Measurements from ENCODE around the gene PIP5K1C.
"Not testable (repeated sequence)": the region's sequence is repeated elsewhere in the genome, so short reads cannot be mapped to it uniquely, and the experiment has no call there.

The PIP5K1C gene

GRCh38 chr19:3632098-3632497 lies 68.2 kb downstream of the PIP5K1C start:
- H3K9me3 ChIP-seq (ENCODE audit: control insufficient read depth, low read length) = no peaks in the 10 kb centered on the region
- H2BK120ac ChIP-seq (ENCODE audit: low read depth, low read length) = no peak overlapping the region
- H2AFZ ChIP-seq (ENCODE audit: low read depth, low read length) = no peak overlapping the region
- no peak overlapping the region for H4K8ac ChIP-seq (ENCODE audit: low read length)
- peaks cover 37% of the 10 kb centered on the region for H3K79me1 ChIP-seq (replicated peaks; ENCODE audit: low read length, poor library complexity, severe bottlenecking)
- H3K9ac ChIP-seq (ENCODE audit: low read length) = no peak overlapping the region
- no peak overlapping the region for H3K4ac ChIP-seq (ENCODE audit: low read depth in 1 of 2, low read length in 2 of 2)
- no peak overlapping the region for H2BK12ac ChIP-seq (ENCODE audit: low read length in 2 of 2)
- no peak overlapping the region for H3K27ac ChIP-seq (ENCODE audit: low read length, poor library complexity, severe bottlenecking)
- WGBS = 95% methylated on average over 16 of the region's 16 CpGs
- H4K91ac ChIP-seq (ENCODE audit: low read length) = no peak overlapping the region
- H3K4me1 ChIP-seq (ENCODE audit: control insufficient read depth, insufficient read depth, low read depth, low read length) = peaks cover 4% of the 10 kb centered on the region
- H3K36me3 ChIP-seq (ENCODE audit: control insufficient read depth in 1 of 2, insufficient read depth in 2 of 2, low read depth in 1 of 2, low read length in 2 of 2) = peaks cover 33 to 69% of the 10 kb centered on the region in 2 experiments
- H3K14ac ChIP-seq (ENCODE audit: low read length in 2 of 2) = no peak overlapping the region
- no peak overlapping the region for H3K4me3 ChIP-seq (ENCODE audit: insufficient read depth in 1 of 2, low read depth in 1 of 2, low read length in 2 of 2)
- H3K23ac ChIP-seq (ENCODE audit: low read length in 2 of 2) = no peak overlapping the region
- no peaks in the 10 kb centered on the region for H3K27me3 ChIP-seq (ENCODE audit: control insufficient read depth in 1 of 2, insufficient read depth in 1 of 2, low read length in 2 of 2)
- H2AK5ac ChIP-seq (ENCODE audit: low read length, severe bottlenecking) = no peak overlapping the region
- H3K18ac ChIP-seq (ENCODE audit: low read depth in 1 of 2, low read length in 2 of 2) = no peak overlapping the region
- no peak for DNase-seq
- no peak overlapping the region for H3K4me2 ChIP-seq (ENCODE audit: low read length, poor library complexity, severe bottlenecking)
- H2BK15ac ChIP-seq (ENCODE audit: low read depth, poor library complexity, severe bottlenecking) = no peak overlapping the region
- no peak overlapping the region for H2BK5ac ChIP-seq (ENCODE audit: low read depth, low read length, poor library complexity, severe bottlenecking)

- Histone ChIP-seq H4K91ac (ENCODE audit: low read length) (no peak overlapping the region), H3K23ac (ENCODE audit: low read length in 2 of 2) (no peak overlapping the region), H3K9me3 (ENCODE audit: control insufficient read depth, low read length) (no peaks in the 10 kb centered on the region)
Measured at GRCh38 chr19:3631053-3631861, 69.0 kb downstream of the PIP5K1C start.

GRCh38 chr19:3628766-3629165 lies 71.5 kb downstream of the PIP5K1C start:
- H3K9me3 ChIP-seq (ENCODE audit: control insufficient read depth, low read length); H3K23ac ChIP-seq (ENCODE audit: low read length in 2 of 2); H4K8ac ChIP-seq (ENCODE audit: low read length); H2BK15ac ChIP-seq (ENCODE audit: low read depth, poor library complexity, severe bottlenecking); H3K9ac ChIP-seq (ENCODE audit: low read length); H2BK120ac ChIP-seq (ENCODE audit: low read depth, low read length); H3K27me3 ChIP-seq (ENCODE audit: control insufficient read depth in 1 of 2, insufficient read depth in 1 of 2, low read length in 2 of 2); H3K4me3 ChIP-seq (ENCODE audit: insufficient read depth in 1 of 2, low read depth in 1 of 2, low read length in 2 of 2); H2BK5ac ChIP-seq (ENCODE audit: low read depth, low read length, poor library complexity, severe bottlenecking); H3K18ac ChIP-seq (ENCODE audit: low read depth in 1 of 2, low read length in 2 of 2); H2AFZ ChIP-seq (ENCODE audit: low read depth, low read length); H2AK5ac ChIP-seq (ENCODE audit: low read length, severe bottlenecking); H3K4me2 ChIP-seq (ENCODE audit: low read length, poor library complexity, severe bottlenecking); H3K27ac ChIP-seq (ENCODE audit: low read length, poor library complexity, severe bottlenecking); H3K4ac ChIP-seq (ENCODE audit: low read depth in 1 of 2, low read length in 2 of 2); H4K91ac ChIP-seq (ENCODE audit: low read length); DNase-seq; H2BK12ac ChIP-seq (ENCODE audit: low read length in 2 of 2); H3K14ac ChIP-seq (ENCODE audit: low read length in 2 of 2): not testable (repeated sequence)
- peaks cover 23 to 49% of the 10 kb centered on the region in 2 experiments for H3K36me3 ChIP-seq (ENCODE audit: control insufficient read depth in 1 of 2, insufficient read depth in 2 of 2, low read depth in 1 of 2, low read length in 2 of 2)
- 85% methylated on average over 9 of the region's 9 CpGs for WGBS
- H3K79me1 ChIP-seq (replicated peaks; ENCODE audit: low read length, poor library complexity, severe bottlenecking) = peaks cover 25% of the 10 kb centered on the region
- peaks cover 19% of the 10 kb centered on the region for H3K4me1 ChIP-seq (ENCODE audit: control insufficient read depth, insufficient read depth, low read depth, low read length)

More at GRCh38 chr19:3631053-3631861, 69.0 kb downstream of the PIP5K1C start:
- Histone ChIP-seq H2AK5ac (ENCODE audit: low read length, severe bottlenecking) (no peak overlapping the region), H2AFZ (ENCODE audit: low read depth, low read length) (no peak overlapping the region), H2BK12ac (ENCODE audit: low read length in 2 of 2) (no peak overlapping the region), H3K18ac (ENCODE audit: low read depth in 1 of 2, low read length in 2 of 2) (no peak overlapping the region), H3K4me2 (ENCODE audit: low read length, poor library complexity, severe bottlenecking) (no peak overlapping the region), H2BK5ac (ENCODE audit: low read depth, low read length, poor library complexity, severe bottlenecking) (no peak overlapping the region), H2BK15ac (ENCODE audit: low read depth, poor library complexity, severe bottlenecking) (no peak overlapping the region), H3K9ac (ENCODE audit: low read length) (no peak overlapping the region), H3K14ac (ENCODE audit: low read length in 2 of 2) (no peak overlapping the region), H3K4me1 (ENCODE audit: control insufficient read depth, insufficient read depth, low read depth, low read length) (peaks cover 4% of the 10 kb centered on the region), H3K36me3 (ENCODE audit: control insufficient read depth in 1 of 2, insufficient read depth in 2 of 2, low read depth in 1 of 2, low read length in 2 of 2) (peaks cover 26 to 61% of the 10 kb centered on the region in 2 experiments), H2BK120ac (ENCODE audit: low read depth, low read length) (no peak overlapping the region), H3K4ac (ENCODE audit: low read depth in 1 of 2, low read length in 2 of 2) (no peak overlapping the region), H3K27me3 (ENCODE audit: control insufficient read depth in 1 of 2, insufficient read depth in 1 of 2, low read length in 2 of 2) (no peaks in the 10 kb centered on the region), H3K27ac (ENCODE audit: low read length, poor library complexity, severe bottlenecking) (no peak overlapping the region), H3K4me3 (ENCODE audit: insufficient read depth in 1 of 2, low read depth in 1 of 2, low read length in 2 of 2) (no peak overlapping the region), H3K79me1 (replicated peaks; ENCODE audit: low read length, poor library complexity, severe bottlenecking) (peaks cover 32% of the 10 kb centered on the region), H4K8ac (ENCODE audit: low read length) (no peak overlapping the region)
- WGBS = 94% methylated on average over 39 of the region's 43 CpGs
- DNase-seq = no peak

- peak overlapping the region in 1 of 2 experiments; percentile 9 for H3K4ac ChIP-seq (ENCODE audit: low read depth in 1 of 2, low read length in 2 of 2)
- no peaks in the 10 kb centered on the region for H3K27me3 ChIP-seq (ENCODE audit: control insufficient read depth in 1 of 2, insufficient read depth in 1 of 2, low read length in 2 of 2)
- no peak overlapping the region for H2BK5ac ChIP-seq (ENCODE audit: low read depth, low read length, poor library complexity, severe bottlenecking)
- no peak overlapping the region for H2AFZ ChIP-seq (ENCODE audit: low read depth, low read length)
- no peak for DNase-seq
- H4K8ac ChIP-seq (ENCODE audit: low read length) = peak overlapping the region; percentile 66
- H3K79me1 ChIP-seq (replicated peaks; ENCODE audit: low read length, poor library complexity, severe bottlenecking) = peaks cover 22% of the 10 kb centered on the region
- no peak overlapping the region for H3K14ac ChIP-seq (ENCODE audit: low read length in 2 of 2)
- 77% methylated on average over 6 of the region's 7 CpGs for WGBS
- H2BK120ac ChIP-seq (ENCODE audit: low read depth, low read length) = no peak overlapping the region
- no peaks in the 10 kb centered on the region for H3K9me3 ChIP-seq (ENCODE audit: control insufficient read depth, low read length)
- H4K91ac ChIP-seq (ENCODE audit: low read length) = no peak overlapping the region
- H3K4me1 ChIP-seq (ENCODE audit: control insufficient read depth, insufficient read depth, low read depth, low read length) = peaks cover 19% of the 10 kb centered on the region
- no peak overlapping the region for H3K23ac ChIP-seq (ENCODE audit: low read length in 2 of 2)
- peak overlapping the region; percentile 89 for H2AK5ac ChIP-seq (ENCODE audit: low read length, severe bottlenecking)
- peaks cover 26 to 47% of the 10 kb centered on the region in 2 experiments for H3K36me3 ChIP-seq (ENCODE audit: control insufficient read depth in 1 of 2, insufficient read depth in 2 of 2, low read depth in 1 of 2, low read length in 2 of 2)
- H3K4me2 ChIP-seq (ENCODE audit: low read length, poor library complexity, severe bottlenecking) = peak overlapping the region; percentile 24
- H3K9ac ChIP-seq (ENCODE audit: low read length) = peak overlapping the region; percentile 91
- no peak overlapping the region for H2BK12ac ChIP-seq (ENCODE audit: low read length in 2 of 2)
- peak overlapping the region; percentile 4 for H3K27ac ChIP-seq (ENCODE audit: low read length, poor library complexity, severe bottlenecking)
- H3K18ac ChIP-seq (ENCODE audit: low read depth in 1 of 2, low read length in 2 of 2) = no peak overlapping the region
- H3K4me3 ChIP-seq (ENCODE audit: insufficient read depth in 1 of 2, low read depth in 1 of 2, low read length in 2 of 2) = peak overlapping the region in 1 of 2 experiments; percentile 100
- no peak overlapping the region for H2BK15ac ChIP-seq (ENCODE audit: low read depth, poor library complexity, severe bottlenecking)
Measured at GRCh38 chr19:3627351-3627723, 72.9 kb downstream of the PIP5K1C start.

Measured in mesenchymal stem cell (in vitro differentiated cells and primary cell).